Middle frontal gyrus (tissue), 1 donor: ENCODE measurements around the gene SPRY4.

ENCODE experiments used
- DNase-seq: peaks from one replicate; pipeline ENCODE4 v3.0.0-alpha.2; 2015; ENCODE audit warnings: low spot score; ENCODE audit errors: extremely low spot score

Gene SPRY4

GRCh38 chr5:142262683-142263082 lies 62.1 kb downstream of the SPRY4 start:
- DNase-seq: no peak
